B cell (primary cell): ENCODE results near the gene OLFM4. TPM values are rescaled to one million over a fixed set of nuclear protein-coding genes. Genes with fewer than 3 reads are reported as not detected.

ENCODE experiments used
- ATAC-seq: fragments of 200-7000 bp; cut with Tn5 transposase; one replicate; pipeline ENCODE4 v1.10.0; 2021; ENCODE audit warnings: low read depth, mild to moderate bottlenecking, moderate number of reproducible peaks, moderate library complexity
- CTCF ChIA-PET: fragments of 350-600 bp; sonication (Branson Sonifier 250); formaldehyde crosslinking; loops from one replicate; lab custom pipeline; 2021; ENCODE audit warnings: antibody characterized with exemption, inconsistent platforms; lab: Charles Lee
- POLR2A ChIA-PET: fragments of 350-600 bp; sonication (Branson Sonifier 250); formaldehyde crosslinking; loops from one replicate; lab custom pipeline; 2021; ENCODE audit warnings: antibody characterized with exemption; lab: Charles Lee
- DNase-seq: peaks from one replicate; pipeline ENCODE4 v3.0.0; 2013
- H2AFZ ChIP-seq: 2 replicates; pipeline ENCODE4 v1.6.1; 2012; ENCODE audit warnings: mild to moderate bottlenecking, low read depth, low read length; ENCODE audit not compliant: insufficient read depth, poor library complexity, severe bottlenecking
- H3K27ac ChIP-seq, 2 donors: 1 replicate in 1 of 2; 2 replicates in 1 of 2; pipeline ENCODE4 v1.5.1; 2012 to 2013; ENCODE audit warnings: low read length in 2 of 2, mild to moderate bottlenecking in 2 of 2, moderate library complexity in 1 of 2
- H3K27me3 ChIP-seq, 4 experiments: fragments of 200-600 bp in 1 of 4; sonication (generic) in 1 of 4; replicated peaks in 1 of 4; 1 replicate in 2 of 4; 2 replicates in 2 of 4; pipeline versions ENCODE4 v1.6.1 to v1.7.0; 2013 to 2016; ENCODE audit warnings: low read length in 3 of 4, mild to moderate bottlenecking in 2 of 4, mixed read lengths in 1 of 4, moderate library complexity in 1 of 4; ENCODE audit not compliant: insufficient read depth in 4 of 4, control insufficient read depth in 3 of 4; ENCODE audit errors: control extremely low read depth in 1 of 4
- H3K36me3 ChIP-seq, 2 experiments: replicated peaks in 1 of 2; 1 replicate in 1 of 2; 2 replicates in 1 of 2; pipeline versions ENCODE4 v1.6.1 to v1.7.1; 2013; ENCODE audit warnings: low read length in 1 of 2; ENCODE audit not compliant: insufficient read depth in 2 of 2, control insufficient read depth in 1 of 2; ENCODE audit errors: control extremely low read depth in 1 of 2, extremely low read depth in 1 of 2
- H3K4me1 ChIP-seq, 2 donors: fragments of 200-600 bp in 1 of 2; sonication (generic) in 1 of 2; 1 replicate in 1 of 2; 2 replicates in 1 of 2; pipeline versions ENCODE4 v1.5.1 to v1.6.1; 2013 to 2017; ENCODE audit warnings: low read length in 2 of 2; ENCODE audit not compliant: control insufficient read depth in 2 of 2, insufficient read depth in 2 of 2
- H3K4me2 ChIP-seq: replicated peaks from 2 replicates; pipeline ENCODE3; 2012; ENCODE audit warnings: mild to moderate bottlenecking, low read depth, low read length; ENCODE audit not compliant: poor library complexity, severe bottlenecking
- H3K4me3 ChIP-seq, 5 experiments: fragments of 200-600 bp in 1 of 5; sonication (generic) in 1 of 5; 1 replicate in 3 of 5; 2 replicates in 2 of 5; pipeline versions ENCODE4 v1.5.1 to v1.7.0; 2011 to 2016; ENCODE audit warnings: low read length in 4 of 5, mild to moderate bottlenecking in 4 of 5, low read depth in 2 of 5, control low read depth in 1 of 5, moderate library complexity in 1 of 5; ENCODE audit not compliant: insufficient read depth in 1 of 5; ENCODE audit errors: control extremely low read depth in 1 of 5, extremely low read depth in 1 of 5
- H3K79me2 ChIP-seq: fragments of 200-600 bp; sonication (generic); one replicate; pipeline ENCODE4 v1.6.0; 2016; ENCODE audit warnings: low read length; ENCODE audit not compliant: control insufficient read depth, insufficient read depth
- H3K9ac ChIP-seq: fragments of 200-600 bp; sonication (generic); 2 replicates; pipeline ENCODE4 v1.6.1; 2017; ENCODE audit warnings: mild to moderate bottlenecking, low read length, moderate library complexity
- H3K9me3 ChIP-seq, 3 donors: one replicate each; pipeline versions ENCODE4 v1.6.1 to v1.7.1; 2013; ENCODE audit warnings: low read length in 2 of 3; ENCODE audit not compliant: control insufficient read depth in 2 of 3, insufficient read depth in 1 of 3; ENCODE audit errors: control extremely low read depth in 1 of 3
- H4K20me1 ChIP-seq: 2 replicates; pipeline ENCODE4 v1.6.0; 2012; ENCODE audit warnings: mild to moderate bottlenecking, low read length; ENCODE audit not compliant: insufficient read depth, control insufficient read depth, poor library complexity, severe bottlenecking
- H3K27ac Mint-ChIP-seq: one replicate; pipeline ENCODE4 v1.8.0; 2021; ENCODE audit warnings: mixed read lengths
- H3K27me3 Mint-ChIP-seq: one replicate; pipeline ENCODE4 v1.8.0; 2021; ENCODE audit warnings: mixed read lengths
- H3K4me1 Mint-ChIP-seq: one replicate; pipeline ENCODE4 v1.8.0; 2021; ENCODE audit warnings: mixed read lengths
- H3K4me3 Mint-ChIP-seq: one replicate; pipeline ENCODE4 v1.8.0; 2021; ENCODE audit warnings: mixed read lengths
- H3K9me3 Mint-ChIP-seq: one replicate; pipeline ENCODE4 v1.8.0; 2022; ENCODE audit warnings: mixed read lengths; ENCODE audit not compliant: insufficient read depth
- CTCF ChIP-seq: fragments of 200-600 bp; IDR thresholded peaks from one replicate; pipeline ENCODE4 v1.8.0; 2022; ENCODE audit warnings: antibody characterized with exemption, mild to moderate bottlenecking
- EZH2 ChIP-seq: IDR thresholded peaks from 2 replicates; pipeline ENCODE4 v1.6.1; 2012; ENCODE audit warnings: borderline replicate concordance, low read depth, mild to moderate bottlenecking, moderate library complexity, low read length; ENCODE audit not compliant: insufficient read depth, poor library complexity, severe bottlenecking
- WGBS: methylation state at CpG from one replicate; pipeline ENCODE4 v1.1.5; 2013; ENCODE audit warnings: missing lambda C conversion rate; ENCODE audit not compliant: insufficient coverage; 5-methylcytosine and 5-hydroxymethylcytosine counted together
- intact Hi-C: fragments of 100-400 bp; cut with micrococcal nuclease; formaldehyde crosslinking; loops from one replicate; pipeline ENCODE4 v1.10.0; 2022
- polyA plus RNA-seq: library from polyadenylated mRNA; depleted of rRNA; stranded (reverse); fragments of >200 nt; gene quantifications from 2 replicates; pipeline ENCODE4 v1.2.3, GENCODE V29; 2012
- total RNA-seq, 2 donors: library from RNA; stranded (reverse); fragments of 120-200 nt in 1 of 2; gene quantifications; 1 replicate in 1 of 2; 2 replicates in 1 of 2; pipeline versions ENCODE4 v1.2.3 to v1.2.4, GENCODE V29; 2013 to 2022

Gene OLFM4
- total and polyA plus RNA-seq, 2 donors (not counting 1 experiment from before 2014, with no cell fraction given), result not detected

DNA sequence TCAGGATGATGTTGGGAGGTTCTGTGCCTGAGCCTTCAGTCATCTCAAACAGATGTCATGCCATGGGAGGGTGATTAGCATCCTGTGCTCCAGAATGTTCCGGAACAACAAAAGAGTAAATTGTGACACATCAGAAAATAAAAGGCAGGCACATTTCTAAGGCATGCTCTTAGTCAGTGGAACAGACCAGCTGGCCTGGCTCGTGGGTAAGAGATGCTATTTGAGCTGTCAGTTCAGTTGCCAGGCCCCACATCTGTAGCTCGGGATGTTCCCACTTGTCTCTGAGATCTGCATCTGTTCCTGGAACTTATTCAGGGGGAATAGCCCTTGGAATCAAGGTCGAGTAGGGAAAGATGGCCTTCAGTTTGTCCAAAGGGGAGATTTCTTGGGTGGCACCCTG, 26.0 kb downstream of the OLFM4 start:
- WGBS, result 80% methylated on average over 4 of the region's 4 CpGs
- DNase-seq (no peak), ATAC-seq (no peak)
- ChIA-PET POLR2A (no interaction called here), CTCF (no interaction called here)
- H3K4me1 ChIP-seq, result no peaks in the 10 kb centered on the region
- H3K27ac ChIP-seq, result no peak overlapping the region
- no peaks in the 10 kb centered on the region for H3K9me3 Mint-ChIP-seq
- no peaks in the 10 kb centered on the region for H3K36me3 ChIP-seq
- H3K79me2 ChIP-seq, result no peaks in the 10 kb centered on the region
- no peak overlapping the region for H3K4me2 ChIP-seq
- H3K9ac ChIP-seq, result no peak overlapping the region
- no peak overlapping the region for H2AFZ ChIP-seq
- TF ChIP-seq EZH2 (no peak), CTCF (no peak)
- H4K20me1 ChIP-seq, result no peaks in the 10 kb centered on the region
- no peak overlapping the region for H3K4me3 Mint-ChIP-seq
- H3K4me1 Mint-ChIP-seq, result no peaks in the 10 kb centered on the region
- peaks cover 11% of the 10 kb centered on the region for H3K27me3 Mint-ChIP-seq
- no peak overlapping the region for H3K4me3 ChIP-seq
- H3K9me3 ChIP-seq, result no peaks in the 10 kb centered on the region
- intact Hi-C loops, result no loop called here
- H3K27ac Mint-ChIP-seq, result no peak overlapping the region
- no peaks in the 10 kb centered on the region for H3K27me3 ChIP-seq

GRCh38 chr13:53058065-53058679, 29.6 kb downstream of the OLFM4 start:
- Histone ChIP-seq H3K4me1 (no peaks in the 10 kb centered on the region), H3K27me3 (no peaks in the 10 kb centered on the region), H3K9me3 (no peaks in the 10 kb centered on the region), H3K36me3 (no peaks in the 10 kb centered on the region), H3K4me2 (no peak overlapping the region), H3K27ac (no peak overlapping the region), H3K79me2 (no peaks in the 10 kb centered on the region), H2AFZ (no peak overlapping the region), H3K4me3 (no peak overlapping the region), H4K20me1 (no peaks in the 10 kb centered on the region), H3K9ac (no peak overlapping the region)
- Mint-ChIP-seq H3K27ac (no peak overlapping the region), H3K27me3 (peaks cover under 1% of the 10 kb centered on the region), H3K9me3 (no peaks in the 10 kb centered on the region), H3K4me3 (no peak overlapping the region), H3K4me1 (no peaks in the 10 kb centered on the region)
- ChIA-PET POLR2A (no interaction called here), CTCF (no interaction called here)
- ATAC-seq (no peak), DNase-seq (no peak)
- intact Hi-C loops, result no loop called here
- TF ChIP-seq EZH2 (no peak), CTCF (no peak)
- 76% methylated on average over 3 of the region's 3 CpGs for WGBS
